ENCODE data around the gene NPHS1.
A peak's percentile ranks its signal among the peaks of the same experiment; 100 is the strongest.
"Not testable (repeated sequence)": the region's sequence is repeated elsewhere in the genome, so short reads cannot be mapped to it uniquely, and the experiment has no call there.

Gene NPHS1, protein sequence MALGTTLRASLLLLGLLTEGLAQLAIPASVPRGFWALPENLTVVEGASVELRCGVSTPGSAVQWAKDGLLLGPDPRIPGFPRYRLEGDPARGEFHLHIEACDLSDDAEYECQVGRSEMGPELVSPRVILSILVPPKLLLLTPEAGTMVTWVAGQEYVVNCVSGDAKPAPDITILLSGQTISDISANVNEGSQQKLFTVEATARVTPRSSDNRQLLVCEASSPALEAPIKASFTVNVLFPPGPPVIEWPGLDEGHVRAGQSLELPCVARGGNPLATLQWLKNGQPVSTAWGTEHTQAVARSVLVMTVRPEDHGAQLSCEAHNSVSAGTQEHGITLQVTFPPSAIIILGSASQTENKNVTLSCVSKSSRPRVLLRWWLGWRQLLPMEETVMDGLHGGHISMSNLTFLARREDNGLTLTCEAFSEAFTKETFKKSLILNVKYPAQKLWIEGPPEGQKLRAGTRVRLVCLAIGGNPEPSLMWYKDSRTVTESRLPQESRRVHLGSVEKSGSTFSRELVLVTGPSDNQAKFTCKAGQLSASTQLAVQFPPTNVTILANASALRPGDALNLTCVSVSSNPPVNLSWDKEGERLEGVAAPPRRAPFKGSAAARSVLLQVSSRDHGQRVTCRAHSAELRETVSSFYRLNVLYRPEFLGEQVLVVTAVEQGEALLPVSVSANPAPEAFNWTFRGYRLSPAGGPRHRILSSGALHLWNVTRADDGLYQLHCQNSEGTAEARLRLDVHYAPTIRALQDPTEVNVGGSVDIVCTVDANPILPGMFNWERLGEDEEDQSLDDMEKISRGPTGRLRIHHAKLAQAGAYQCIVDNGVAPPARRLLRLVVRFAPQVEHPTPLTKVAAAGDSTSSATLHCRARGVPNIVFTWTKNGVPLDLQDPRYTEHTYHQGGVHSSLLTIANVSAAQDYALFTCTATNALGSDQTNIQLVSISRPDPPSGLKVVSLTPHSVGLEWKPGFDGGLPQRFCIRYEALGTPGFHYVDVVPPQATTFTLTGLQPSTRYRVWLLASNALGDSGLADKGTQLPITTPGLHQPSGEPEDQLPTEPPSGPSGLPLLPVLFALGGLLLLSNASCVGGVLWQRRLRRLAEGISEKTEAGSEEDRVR (N-terminal part only)

GRCh38 chr19:35852029-35852780 is at the start of gene NPHS1:
NPHS1 (minus strand) TSS chr19:35852504; CDS start chr19:35851837, 667 bp downstream.
- no peak for DNase-seq (ENCODE audit: low read depth in 2 of 2)

DNA sequence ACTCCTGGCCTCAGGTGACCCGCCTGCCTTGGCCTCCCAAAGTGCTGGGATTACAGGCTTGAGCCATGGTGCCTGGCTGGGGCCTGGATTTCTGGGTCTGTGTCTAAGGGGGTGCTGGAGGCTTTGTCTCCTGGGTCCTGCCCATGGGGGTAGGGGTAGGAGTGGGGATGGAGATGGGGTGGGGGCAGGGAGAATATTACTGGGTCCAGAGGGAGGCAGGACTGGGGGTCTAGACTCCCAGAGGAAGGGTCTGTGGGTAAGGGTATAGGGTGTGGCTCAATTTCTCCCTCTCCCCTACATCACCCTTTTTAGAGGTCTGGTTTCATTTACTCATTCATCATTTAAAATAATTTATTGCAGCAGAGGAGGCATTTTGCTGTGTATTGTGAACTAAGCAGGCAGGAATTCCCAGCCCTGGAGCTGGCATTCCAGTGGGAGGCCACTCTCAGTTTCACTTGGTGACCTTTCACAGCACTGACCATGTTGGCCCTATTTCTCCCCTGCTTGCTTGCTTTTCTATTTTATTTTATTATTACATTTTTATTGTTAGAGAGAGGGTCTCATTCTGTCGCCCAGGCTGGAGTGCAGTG is 48.8 kb upstream of the NPHS1 start:
- DNase-seq (ENCODE audit: low read depth in 2 of 2) = no peak

GRCh38 chr19:35899547-35900214 is 47.4 kb upstream of the NPHS1 start:
- DNase-seq (ENCODE audit: low read depth in 2 of 2) = peak; percentile 75 to 83

DNA sequence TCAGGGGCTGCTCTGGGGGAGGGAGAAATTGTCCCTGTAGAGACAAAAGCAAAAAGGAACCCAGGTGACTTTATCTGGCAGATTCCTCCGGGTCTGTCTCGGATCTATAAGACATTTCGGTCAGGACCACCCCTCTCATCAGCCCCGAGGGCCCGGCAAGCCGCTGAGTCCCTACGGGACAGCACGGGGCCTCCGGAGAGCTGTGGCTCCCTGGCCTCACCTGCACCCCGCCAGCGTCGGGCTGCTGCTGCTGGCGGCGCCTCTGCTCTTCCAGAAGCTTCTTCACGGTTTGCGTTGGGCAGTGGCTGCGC is 46.1 kb upstream of the NPHS1 start:
- no peak for DNase-seq (ENCODE audit: low read depth in 2 of 2)

DNA sequence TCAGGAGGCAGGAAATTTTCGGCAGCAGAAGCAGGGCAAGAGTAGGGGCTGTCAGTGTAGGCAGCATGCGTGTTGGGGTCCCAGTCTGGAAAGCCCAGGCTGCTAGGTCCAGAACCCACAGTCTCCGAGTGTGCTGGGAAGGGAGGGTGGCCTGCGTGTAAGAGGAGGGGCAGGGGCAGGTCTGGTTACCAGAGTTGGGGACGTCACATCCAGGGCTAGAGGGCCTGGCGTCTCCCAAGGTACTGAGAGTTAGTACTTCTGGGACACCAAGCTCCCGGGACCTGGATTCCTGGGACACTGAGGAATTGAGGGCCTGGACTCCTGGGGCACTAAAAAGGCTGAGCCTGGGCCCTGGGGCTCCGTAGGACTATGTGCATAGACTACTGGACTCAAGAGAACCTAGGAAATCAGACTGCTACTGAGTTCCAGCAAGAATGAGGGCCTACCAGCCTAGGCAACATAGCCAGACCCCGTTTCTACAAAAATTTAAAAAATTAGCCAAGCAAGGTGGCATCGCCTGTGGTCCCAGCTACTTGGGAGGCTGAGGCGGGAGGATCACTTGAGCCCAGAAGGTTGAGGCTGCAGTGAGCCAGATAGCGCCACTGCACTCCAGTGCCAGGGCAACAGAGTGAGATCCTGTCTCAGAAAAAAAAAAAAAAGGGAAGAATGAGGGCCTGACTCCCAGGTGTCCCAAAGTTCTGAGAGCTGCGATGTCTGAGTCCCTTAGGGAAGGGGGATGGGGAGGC is 45.6 kb upstream of the NPHS1 start:
- no peak for DNase-seq (ENCODE audit: low read depth in 2 of 2)

GRCh38 chr19:35896643-35897040 is 44.3 kb upstream of the NPHS1 start:
- DNase-seq (ENCODE audit: low read depth in 2 of 2) = no peak

DNA sequence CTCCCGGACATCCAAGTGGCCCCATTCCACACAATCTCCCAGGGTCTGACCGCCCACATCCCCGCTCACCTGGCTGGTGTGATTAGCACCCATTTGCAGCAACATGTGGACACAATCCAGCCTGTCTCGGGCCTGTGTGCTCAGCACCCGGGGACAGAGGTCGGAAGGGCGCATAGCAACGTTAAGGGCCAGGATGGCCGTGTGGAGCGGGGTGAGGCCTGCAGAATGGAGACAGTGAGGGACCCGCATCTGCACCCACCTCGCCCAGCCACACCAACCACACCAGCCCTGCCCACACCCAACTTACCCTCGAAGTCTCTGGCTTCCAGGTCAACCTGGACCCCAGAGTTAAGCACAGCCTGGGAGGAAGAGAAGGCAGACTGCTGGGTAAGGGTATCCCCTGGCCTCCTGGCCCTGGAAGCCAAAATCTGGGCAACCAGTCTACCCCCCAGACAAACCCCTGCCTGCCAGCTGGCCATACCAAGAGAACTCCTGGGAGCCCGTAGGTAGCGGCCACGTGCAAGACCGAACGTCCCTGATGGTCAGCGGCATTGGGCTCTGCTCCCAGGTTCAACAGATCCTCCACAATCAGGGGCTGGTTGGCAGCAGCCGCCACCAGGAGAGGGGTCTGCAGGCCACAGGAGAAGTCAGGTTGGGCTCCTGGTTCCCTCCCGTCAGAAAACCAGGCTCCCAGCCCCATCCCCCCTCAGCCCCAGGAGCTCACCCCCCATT is 43.8 kb upstream of the NPHS1 start:
- DNase-seq (ENCODE audit: low read depth in 2 of 2) = no peak

DNA sequence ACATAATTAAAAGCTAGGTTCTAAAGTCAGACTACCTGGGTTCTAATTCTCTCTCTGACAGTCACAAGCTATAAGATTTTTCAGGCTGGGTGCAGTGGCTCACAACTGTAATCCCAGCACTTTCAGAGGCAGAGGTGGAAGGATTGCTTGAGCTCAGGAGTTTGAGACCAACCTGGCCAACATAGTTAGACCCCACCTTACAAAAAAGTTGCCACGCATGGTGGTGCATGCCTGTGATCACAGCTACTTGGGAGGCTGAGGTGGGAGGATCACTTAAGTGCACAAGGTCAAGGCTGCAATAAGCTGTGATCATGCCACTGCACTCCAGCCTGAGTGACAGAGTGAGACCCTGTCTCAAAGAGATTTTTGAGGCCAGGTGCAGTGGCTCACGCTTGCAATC is 42.0 kb upstream of the NPHS1 start:
- no peak for DNase-seq (ENCODE audit: low read depth in 2 of 2)

DNA sequence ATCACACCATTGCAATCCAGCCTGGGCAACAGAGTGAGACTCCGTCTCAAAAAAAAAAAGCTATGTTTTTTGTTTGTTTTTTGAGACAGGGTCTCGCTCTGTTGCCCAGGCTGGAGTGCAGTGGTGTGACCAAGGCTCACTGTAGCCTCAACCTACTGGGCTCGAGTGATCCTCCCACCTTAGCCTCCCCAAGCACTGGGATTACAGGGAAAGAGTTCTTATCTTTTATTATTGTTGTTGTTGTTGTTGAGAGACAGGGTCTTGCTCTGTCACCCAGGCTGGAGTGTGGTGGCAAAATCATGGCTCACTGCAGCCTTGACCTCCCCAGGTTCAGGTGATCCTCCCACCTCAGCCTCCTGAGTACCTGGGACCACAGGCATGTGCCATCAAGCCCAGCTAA is 39.5 kb upstream of the NPHS1 start:
- not testable (repeated sequence) for DNase-seq (ENCODE audit: low read depth in 2 of 2)

DNA sequence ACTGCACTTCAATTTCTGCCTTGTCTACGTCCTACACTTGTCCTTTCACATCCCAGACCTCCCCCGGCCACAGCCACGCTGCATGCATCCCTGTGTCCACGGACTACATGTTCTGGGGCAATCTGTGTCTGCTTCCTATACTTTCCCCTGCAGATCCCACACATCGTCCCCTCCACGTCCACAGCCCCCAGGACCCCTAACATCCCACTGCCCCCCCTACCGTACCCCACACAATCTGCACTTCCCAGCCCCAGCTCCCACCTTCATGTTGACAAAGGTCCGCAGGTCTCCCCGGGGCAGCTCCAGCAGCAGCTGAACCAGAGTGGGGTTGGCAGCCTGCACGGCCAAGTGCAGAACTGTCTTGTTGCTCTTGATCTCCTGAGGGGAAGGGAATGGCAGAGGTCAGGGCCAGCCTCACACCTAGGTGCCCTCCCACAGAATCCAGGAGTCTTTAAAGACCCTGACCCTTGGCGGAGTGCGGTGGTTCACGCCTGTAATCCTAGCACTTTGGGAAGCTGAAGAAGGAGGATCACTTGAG is 37.9 kb upstream of the NPHS1 start:
- no peak for DNase-seq (ENCODE audit: low read depth in 2 of 2)

- no peak for DNase-seq (ENCODE audit: low read depth in 2 of 2)
Observed at GRCh38 chr19:35889370-35890112, 37.2 kb upstream of the NPHS1 start.

GRCh38 chr19:35888398-35888797 is 36.1 kb upstream of the NPHS1 start:
- DNase-seq (ENCODE audit: low read depth in 2 of 2) = no peak

DNA sequence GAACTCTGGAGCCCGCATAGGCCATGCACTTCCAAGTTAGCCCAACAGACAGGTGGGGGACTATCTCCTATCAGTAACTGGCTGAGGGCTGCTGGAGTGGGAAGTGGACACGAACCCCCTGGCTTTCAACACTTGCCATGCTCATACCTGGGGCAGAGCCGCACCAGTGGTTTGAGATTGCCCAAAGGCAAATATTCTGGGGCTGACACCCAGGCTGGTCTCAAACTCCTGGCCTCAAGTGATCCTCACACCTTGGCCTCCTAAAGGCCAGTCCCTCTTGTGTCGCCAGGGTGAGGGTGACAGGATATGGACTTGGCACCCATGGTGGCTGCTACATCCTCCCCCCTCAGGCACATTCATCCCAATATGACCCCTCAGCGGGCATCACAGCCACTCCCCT is 34.9 kb upstream of the NPHS1 start:
- no peak for DNase-seq (ENCODE audit: low read depth in 2 of 2)

DNA sequence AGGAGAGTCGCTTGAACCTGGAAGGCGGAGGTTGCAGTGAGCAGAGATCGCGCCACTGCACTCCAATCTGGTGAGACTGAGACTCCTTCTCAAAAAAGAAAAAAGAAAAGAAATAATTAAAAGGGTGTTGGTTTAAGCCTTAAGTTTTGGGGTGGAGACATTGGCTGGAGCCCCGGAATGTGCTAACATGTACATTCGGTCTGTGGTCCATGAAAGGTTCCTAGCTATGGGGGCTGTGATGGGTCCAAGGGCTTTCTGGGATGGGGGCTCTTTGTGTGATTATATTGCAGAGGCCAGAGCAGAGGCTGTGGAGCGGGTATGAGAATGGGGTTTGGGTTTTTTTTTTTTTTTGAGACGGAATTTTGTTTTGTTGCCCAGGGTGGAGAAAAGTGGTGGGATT is 33.6 kb upstream of the NPHS1 start:
- no peak for DNase-seq (ENCODE audit: low read depth in 2 of 2)

DNA sequence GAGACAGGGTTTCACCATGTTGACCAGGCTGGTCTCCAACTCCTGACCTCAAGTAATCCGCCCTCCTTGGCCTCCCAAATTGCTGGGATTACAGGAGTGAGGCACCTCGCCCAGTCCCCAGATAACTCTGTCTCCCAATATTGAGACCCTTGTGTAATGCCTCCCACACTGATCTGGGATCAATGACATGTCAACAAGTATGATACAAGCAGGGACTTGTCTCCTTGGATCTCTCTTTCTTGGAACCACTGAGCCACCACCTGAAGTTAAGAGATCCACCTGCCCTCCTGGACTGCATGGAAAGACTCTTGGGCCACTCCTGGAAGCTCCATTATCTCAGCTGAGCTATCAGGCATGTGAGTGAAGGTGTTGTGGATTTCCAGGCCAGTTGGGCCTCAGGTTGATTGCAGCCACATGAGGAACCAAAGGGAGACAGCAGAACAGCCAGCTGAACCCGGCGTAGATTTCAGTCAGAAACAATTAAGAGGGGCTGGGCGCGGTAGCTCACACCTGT is 33.0 kb upstream of the NPHS1 start:
- DNase-seq (ENCODE audit: low read depth in 2 of 2) = no peak

DNA sequence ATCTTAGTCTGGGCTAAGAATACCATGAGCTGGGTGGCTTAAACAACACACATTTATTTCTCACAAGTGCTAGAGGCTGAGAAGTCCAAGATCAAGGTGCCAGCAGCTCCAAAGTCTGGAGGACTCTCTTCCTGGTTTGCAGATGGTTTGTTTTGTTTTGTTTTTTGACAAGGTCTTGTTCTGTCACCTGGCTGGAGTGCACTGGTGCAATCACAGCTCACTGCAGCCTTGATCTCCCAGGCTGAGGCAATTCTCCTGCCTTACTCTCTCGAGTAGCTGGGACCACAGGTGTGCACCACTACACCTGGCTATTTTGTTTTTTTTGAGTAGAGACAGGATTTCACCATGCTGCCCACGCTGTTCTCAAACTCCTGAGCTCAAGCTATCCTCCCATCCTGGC is 31.6 kb upstream of the NPHS1 start:
- no peak for DNase-seq (ENCODE audit: low read depth in 2 of 2)

- DNase-seq (ENCODE audit: low read depth in 2 of 2) = no peak
Observed at GRCh38 chr19:35882114-35882832, 30.0 kb upstream of the NPHS1 start.

Measured in stimulated activated CD4-positive, alpha-beta T cell treated with anti-CD3 and anti-CD28 coated beads, Interleukin-12 subunit alpha, Interleukin-12 subunit beta, amount 100 ng/mL, for 24 hours (primary cell).